HG03460 (cell line): Measurements from ENCODE around the gene PDE6C.

ENCODE experiments used
- ATAC-seq: cut with Tn5 transposase; IDR thresholded peaks from one replicate; pipeline ENCODE4 v1.9.1; 2021; ENCODE audit not compliant: unreplicated experiment

The PDE6C gene

GRCh38 chr10:93701866-93702209 is 89.5 kb downstream of the PDE6C start:
- ATAC-seq, result no peak

DNA sequence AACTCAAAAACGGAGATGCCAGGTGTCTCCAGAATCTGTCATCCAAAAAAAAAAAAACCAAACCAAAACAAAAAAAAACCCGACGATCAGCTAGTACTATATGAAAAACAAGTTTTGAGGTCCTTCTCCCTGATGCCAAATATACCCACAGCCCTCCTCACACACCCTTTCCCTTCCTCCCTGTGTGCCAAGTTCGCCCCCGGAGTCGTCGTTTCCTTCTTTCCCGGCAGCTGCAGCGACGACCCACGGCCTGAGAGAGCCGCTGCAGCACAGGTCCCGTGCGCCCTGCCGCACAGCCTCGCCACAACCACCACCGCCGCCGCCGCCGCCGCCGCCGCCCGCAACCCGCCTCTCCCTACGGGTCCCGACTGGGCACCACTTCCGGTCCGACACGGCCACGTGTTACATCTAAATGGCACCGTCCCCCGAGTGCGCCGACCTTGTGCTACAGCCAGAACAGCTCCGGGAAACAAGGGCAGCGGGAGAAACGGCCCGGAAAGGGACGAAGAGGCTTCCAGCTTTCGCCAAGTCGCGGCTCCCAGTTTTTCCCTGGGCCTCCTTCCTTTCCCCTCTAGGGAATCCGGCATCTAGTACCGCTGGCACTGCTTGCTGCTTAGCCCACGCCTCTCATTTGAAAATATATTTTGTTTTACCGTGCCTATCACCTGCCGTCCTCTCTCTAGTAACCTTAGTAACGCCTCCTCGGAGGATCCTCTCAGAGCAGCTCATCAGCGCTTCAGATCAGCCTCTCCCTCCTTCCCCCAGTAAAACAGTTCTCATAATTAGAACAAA is 90.1 kb downstream of the PDE6C start, which contains the start of gene FRA10AC1:
TSS of gene FRA10AC1 (minus strand) at position 383 of the 792 bp plus-strand sequence. CDS start 2,486 bp downstream, outside the sequence.
- ATAC-seq, result peak; percentile 81

GRCh38 chr10:93703066-93703465 is 90.7 kb downstream of the PDE6C start:
- ATAC-seq, result peak; percentile 8

DNA sequence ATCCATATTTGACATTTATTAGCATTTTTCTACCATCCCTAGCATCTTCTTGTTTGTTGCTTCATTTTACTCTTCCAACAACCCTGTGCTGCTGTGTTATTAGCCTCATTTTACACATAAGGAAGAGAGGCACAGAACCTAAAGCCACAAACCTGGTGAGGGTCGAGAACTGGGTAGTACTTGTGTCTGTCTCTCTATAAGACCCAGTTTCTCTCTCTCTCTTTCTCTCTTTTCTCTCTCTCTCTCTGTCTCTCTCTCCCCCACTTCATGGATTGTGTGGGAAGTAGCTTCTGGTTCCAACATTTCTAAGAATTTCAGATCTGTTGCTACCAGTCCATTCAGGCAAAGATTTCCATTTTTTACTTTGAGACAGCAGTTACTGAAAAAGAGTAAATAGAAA is 91.5 kb downstream of the PDE6C start:
- no peak for ATAC-seq

GRCh38 chr10:93704451-93704850 is 92.1 kb downstream of the PDE6C start:
- ATAC-seq, result no peak

- no peak for ATAC-seq
Observed at GRCh38 chr10:93707623-93708022, 95.3 kb downstream of the PDE6C start.

DNA sequence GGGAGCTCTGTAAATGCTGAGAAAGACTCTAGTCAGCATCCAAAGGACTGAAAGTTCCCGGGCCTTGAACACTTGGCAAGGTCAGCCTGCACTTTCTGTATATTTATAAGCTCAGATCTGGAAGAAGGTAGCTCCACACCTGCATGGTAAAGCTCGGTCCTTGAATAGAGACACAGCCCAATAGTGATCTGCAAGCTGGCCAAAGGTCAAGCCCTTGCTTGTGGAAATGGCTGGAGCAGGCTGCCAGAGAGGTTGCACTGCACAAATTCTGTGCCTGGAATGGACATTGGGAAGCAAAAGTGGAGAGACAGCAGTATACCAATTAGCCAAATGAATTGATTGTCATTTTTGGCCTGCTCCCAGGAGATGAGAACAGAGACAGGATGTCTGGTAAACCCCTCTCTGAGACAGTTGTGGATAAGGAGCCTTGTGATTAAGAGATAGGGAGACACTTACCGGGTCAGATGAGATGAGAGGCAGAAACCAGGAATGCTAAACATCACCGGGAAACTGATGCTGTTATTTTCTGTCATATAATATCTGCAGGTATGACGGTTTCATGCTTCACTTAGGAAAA is 98.1 kb downstream of the PDE6C start:
- no peak for ATAC-seq

- no peak for ATAC-seq
Observed at GRCh38 chr10:93711891-93712290, 99.6 kb downstream of the PDE6C start.

- no peak for ATAC-seq
Observed at GRCh38 chr10:93712593-93712992, 100.3 kb downstream of the PDE6C start.

DNA sequence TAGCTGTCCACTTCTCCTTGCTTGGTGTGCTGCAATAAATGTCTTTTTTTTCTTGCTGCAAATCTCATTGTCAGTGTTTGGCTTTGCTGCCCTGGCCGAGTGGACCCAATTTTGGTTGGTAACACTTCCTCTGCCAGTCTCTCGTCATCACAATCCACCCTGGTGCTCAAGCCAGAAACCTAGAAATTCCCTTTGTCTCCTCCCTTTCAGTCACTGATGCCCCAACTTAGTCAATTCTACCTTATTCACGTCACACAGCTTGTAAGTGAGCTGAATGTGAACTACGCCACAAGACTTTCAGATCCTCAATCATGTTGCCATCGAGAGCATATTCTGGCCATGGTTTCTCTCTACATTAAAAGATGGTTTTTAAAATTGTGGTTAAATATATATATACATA is 103.0 kb downstream of the PDE6C start:
- peak; percentile 87 for ATAC-seq
